CD8-positive, alpha-beta memory T cell (primary cell): ENCODE results near the gene KANSL3. TPM values are rescaled to one million over a fixed set of nuclear protein-coding genes. Genes with fewer than 3 reads are reported as not detected.

Experiments
- CTCF ChIA-PET: fragments of 350-600 bp; sonication (Branson Sonifier 250); formaldehyde crosslinking; loops from one replicate; lab custom pipeline; 2021; ENCODE audit warnings: antibody characterized with exemption; lab: Charles Lee
- POLR2A ChIA-PET: fragments of 350-600 bp; sonication (Branson Sonifier 250); formaldehyde crosslinking; loops from one replicate; lab custom pipeline; 2021; ENCODE audit warnings: antibody characterized with exemption; lab: Charles Lee
- DNase-seq, 5 donors: peaks; one replicate each; pipeline versions ENCODE4 v3.0.0 to v3.0.0-alpha.2; 2020 to 2022; ENCODE audit warnings: mixed read lengths in 1 of 5
- H3K27ac ChIP-seq: one replicate; pipeline ENCODE4 v1.7.0; 2013; ENCODE audit warnings: low read depth, mild to moderate bottlenecking, low read length, moderate library complexity
- H3K27me3 ChIP-seq: 2 replicates; pipeline ENCODE4 v1.7.0; 2013; ENCODE audit warnings: low read length, mild to moderate bottlenecking; ENCODE audit not compliant: insufficient read depth, poor library complexity, severe bottlenecking
- H3K36me3 ChIP-seq: 2 replicates; pipeline ENCODE4 v1.7.0; 2013; ENCODE audit warnings: mild to moderate bottlenecking, low read length, moderate library complexity; ENCODE audit not compliant: insufficient read depth
- H3K4me1 ChIP-seq: 2 replicates; pipeline ENCODE4 v1.7.0; 2013; ENCODE audit warnings: mild to moderate bottlenecking, low read length, moderate library complexity; ENCODE audit not compliant: insufficient read depth
- H3K4me3 ChIP-seq: 2 replicates; pipeline ENCODE4 v1.7.0; 2013; ENCODE audit warnings: mild to moderate bottlenecking, low read length
- H3K9me3 ChIP-seq: 2 replicates; pipeline ENCODE4 v1.7.0; 2013; ENCODE audit warnings: mild to moderate bottlenecking, low read length
- H3K27ac Mint-ChIP-seq, 8 donors: one replicate each; pipeline ENCODE4 v1.8.0; 2020 to 2021; ENCODE audit warnings: mixed read lengths in 8 of 8, mild to moderate bottlenecking in 6 of 8, inconsistent platforms in 3 of 8, moderate library complexity in 3 of 8
- H3K27me3 Mint-ChIP-seq, 2 donors: one replicate each; pipeline ENCODE4 v1.8.0; 2020 to 2021; ENCODE audit warnings: mixed read lengths in 2 of 2, mild to moderate bottlenecking in 1 of 2, moderate library complexity in 1 of 2
- H3K36me3 Mint-ChIP-seq, 3 donors: one replicate each; pipeline ENCODE4 v1.8.0; 2020 to 2021; ENCODE audit warnings: mixed read lengths in 3 of 3, inconsistent platforms in 1 of 3, mild to moderate bottlenecking in 1 of 3
- H3K4me1 Mint-ChIP-seq, 3 donors: one replicate each; pipeline ENCODE4 v1.8.0; 2020 to 2021; ENCODE audit warnings: mixed read lengths in 3 of 3, inconsistent platforms in 1 of 3, mild to moderate bottlenecking in 1 of 3
- H3K4me3 Mint-ChIP-seq, 7 donors: one replicate each; pipeline ENCODE4 v1.8.0; 2020 to 2021; ENCODE audit warnings: mixed read lengths in 7 of 7, mild to moderate bottlenecking in 6 of 7, moderate library complexity in 4 of 7, inconsistent platforms in 2 of 7
- H3K9me3 Mint-ChIP-seq, 5 donors: one replicate each; pipeline ENCODE4 v1.8.0; 2020 to 2022; ENCODE audit warnings: mixed read lengths in 5 of 5, mild to moderate bottlenecking in 3 of 5, moderate library complexity in 2 of 5, inconsistent platforms in 1 of 5
- polyA plus RNA-seq: library from polyadenylated mRNA; unstranded; fragments of 300-500 nt; fragmentation: Illumina TruSeq; gene quantifications from one replicate; pipeline ENCODE4 v1.2.3, GENCODE V29; 2021
- total RNA-seq, 2 experiments: library from RNA; stranded (reverse); gene quantifications; one replicate each; pipeline ENCODE4 v1.2.3, GENCODE V29; 2021

KANSL3 gene
- total and polyA plus RNA-seq, 3 experiments from 2014 or later: 18.3 to 46.6 (median 42.2) TPM

DNA sequence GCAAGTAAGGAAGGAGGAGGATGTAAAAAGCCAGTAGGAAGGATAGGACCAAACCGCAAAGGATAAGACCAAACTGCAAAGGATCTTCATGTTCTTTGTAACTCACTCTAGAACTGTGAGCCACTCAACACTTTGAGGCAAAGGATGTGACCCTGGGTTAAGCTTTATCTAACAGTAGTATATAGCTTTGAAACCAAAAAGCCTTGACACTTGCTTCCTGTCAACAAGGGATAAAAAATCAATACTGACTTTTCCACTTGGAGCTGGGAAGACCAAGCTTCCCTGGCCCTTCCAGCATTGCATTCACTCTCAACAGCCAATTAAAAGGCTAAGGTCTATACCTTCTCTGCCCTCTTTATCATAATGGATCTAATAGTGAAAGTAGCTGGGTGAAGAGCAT is 22.0 kb downstream of the KANSL3 start:
- Mint-ChIP-seq H3K27me3 (no peaks in the 10 kb centered on the region), H3K9me3 (no peaks in the 10 kb centered on the region), H3K36me3 (peaks cover 3 to 73% (median 27%) of the 10 kb centered on the region in 3 donors), H3K27ac (peak overlapping the region in 4 of 8 donors; percentile 15 to 92 (median 39)), H3K4me3 (no peak overlapping the region), H3K4me1 (peaks cover 18 to 41% (median 26%) of the 10 kb centered on the region in 3 donors)
- Histone ChIP-seq H3K4me3 (no peak overlapping the region), H3K27me3 (no peaks in the 10 kb centered on the region), H3K9me3 (no peaks in the 10 kb centered on the region), H3K4me1 (peaks cover 6% of the 10 kb centered on the region), H3K27ac (no peak overlapping the region), H3K36me3 (peaks cover 46% of the 10 kb centered on the region)
- POLR2A ChIA-PET: no interaction called here
- DNase-seq: no peak
- CTCF ChIA-PET: interaction anchor here (1.2 kb wide), 1 partner anchor 11 kb away, joined by 3 read pairs; no protein-coding TSS in a partner anchor

GRCh38 chr2:96608469-96609455 is 29.4 kb downstream of the KANSL3 start:
- H3K36me3 ChIP-seq: peaks cover 86% of the 10 kb centered on the region
- CTCF ChIA-PET: no interaction called here

DNA sequence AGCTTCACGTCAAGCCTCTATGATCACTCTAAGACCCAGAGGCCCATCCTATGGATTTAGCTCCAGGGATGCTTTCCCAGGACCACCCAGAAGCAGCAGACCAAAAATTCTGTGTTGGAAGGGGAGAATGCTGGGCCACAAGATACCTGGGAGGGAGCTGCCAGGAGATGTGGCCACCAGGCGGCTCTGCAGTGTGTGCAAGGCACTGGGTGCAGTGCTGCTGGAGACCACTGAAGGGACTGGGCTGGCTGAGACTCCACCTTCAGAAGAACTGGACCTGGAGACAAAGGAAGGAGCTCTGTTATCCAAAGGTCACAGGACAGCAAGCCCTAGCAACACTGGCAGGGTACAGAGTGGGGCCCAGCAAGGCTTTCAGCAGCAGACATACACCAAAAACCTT is 34.0 kb downstream of the KANSL3 start:
- H3K27ac ChIP-seq: no peak overlapping the region
- Mint-ChIP-seq H3K4me1 (peaks cover 0 to 14% (median 5%) of the 10 kb centered on the region in 3 donors), H3K27ac (no peak overlapping the region), H3K27me3 (no peaks in the 10 kb centered on the region), H3K9me3 (no peaks in the 10 kb centered on the region), H3K36me3 (peaks cover 0 to 96% (median 50%) of the 10 kb centered on the region in 3 donors), H3K4me3 (no peak overlapping the region)
- ChIA-PET CTCF (interaction anchor here (1.1 to 1.5 kb wide), 2 partner anchors 199 to 254 kb away, joined by 3 to 4 read pairs; partner anchors contain the start of gene ANKRD39), POLR2A (no interaction called here)
- no peaks in the 10 kb centered on the region for H3K27me3 ChIP-seq
- H3K4me3 ChIP-seq: no peak overlapping the region
- no peaks in the 10 kb centered on the region for H3K4me1 ChIP-seq
- no peaks in the 10 kb centered on the region for H3K9me3 ChIP-seq
- H3K36me3 ChIP-seq: peaks cover 86% of the 10 kb centered on the region
- no peak for DNase-seq

More at GRCh38 chr2:96608469-96609455, 29.4 kb downstream of the KANSL3 start:
- POLR2A ChIA-PET: no interaction called here
- H3K36me3 Mint-ChIP-seq: peaks cover 3 to 93% (median 47%) of the 10 kb centered on the region in 3 donors
- no peak overlapping the region for H3K4me3 Mint-ChIP-seq
- no peak for DNase-seq
- no peak overlapping the region for H3K4me3 ChIP-seq
- no peaks in the 10 kb centered on the region for H3K27me3 Mint-ChIP-seq
- H3K27me3 ChIP-seq: no peaks in the 10 kb centered on the region
- no peaks in the 10 kb centered on the region for H3K9me3 ChIP-seq
- peak overlapping the region in 4 of 8 donors; percentile 8 to 82 (median 64) for H3K27ac Mint-ChIP-seq
- H3K27ac ChIP-seq: no peak overlapping the region
- no peaks in the 10 kb centered on the region for H3K9me3 Mint-ChIP-seq
- no peaks in the 10 kb centered on the region for H3K4me1 ChIP-seq
- H3K4me1 Mint-ChIP-seq: peaks cover 0 to 9% (median 4%) of the 10 kb centered on the region in 3 donors

GRCh38 chr2:96602330-96602823 is 35.7 kb downstream of the KANSL3 start:
- Histone ChIP-seq H3K4me3 (no peak overlapping the region), H3K4me1 (no peaks in the 10 kb centered on the region), H3K27ac (no peak overlapping the region), H3K36me3 (peaks cover 75% of the 10 kb centered on the region), H3K27me3 (no peaks in the 10 kb centered on the region), H3K9me3 (no peaks in the 10 kb centered on the region)
- no peak overlapping the region for H3K4me3 Mint-ChIP-seq
- peaks cover 0 to 93% (median 49%) of the 10 kb centered on the region in 3 donors for H3K36me3 Mint-ChIP-seq
- POLR2A ChIA-PET: no interaction called here
- H3K9me3 Mint-ChIP-seq: no peaks in the 10 kb centered on the region
- H3K4me1 Mint-ChIP-seq: peaks cover 0 to 13% (median 5%) of the 10 kb centered on the region in 3 donors
- no peaks in the 10 kb centered on the region for H3K27me3 Mint-ChIP-seq
- CTCF ChIA-PET: interaction anchor here (0.8 to 1.3 kb wide), 3 partner anchors 158 to 221 kb away, joined by 3 to 5 read pairs (median 4); partner anchors contain the start of gene CNNM4
- peak overlapping the region in 5 of 8 donors; percentile 3 to 80 (median 35) for H3K27ac Mint-ChIP-seq
- peak in 1 of 5 donors; percentile 53 for DNase-seq

DNA sequence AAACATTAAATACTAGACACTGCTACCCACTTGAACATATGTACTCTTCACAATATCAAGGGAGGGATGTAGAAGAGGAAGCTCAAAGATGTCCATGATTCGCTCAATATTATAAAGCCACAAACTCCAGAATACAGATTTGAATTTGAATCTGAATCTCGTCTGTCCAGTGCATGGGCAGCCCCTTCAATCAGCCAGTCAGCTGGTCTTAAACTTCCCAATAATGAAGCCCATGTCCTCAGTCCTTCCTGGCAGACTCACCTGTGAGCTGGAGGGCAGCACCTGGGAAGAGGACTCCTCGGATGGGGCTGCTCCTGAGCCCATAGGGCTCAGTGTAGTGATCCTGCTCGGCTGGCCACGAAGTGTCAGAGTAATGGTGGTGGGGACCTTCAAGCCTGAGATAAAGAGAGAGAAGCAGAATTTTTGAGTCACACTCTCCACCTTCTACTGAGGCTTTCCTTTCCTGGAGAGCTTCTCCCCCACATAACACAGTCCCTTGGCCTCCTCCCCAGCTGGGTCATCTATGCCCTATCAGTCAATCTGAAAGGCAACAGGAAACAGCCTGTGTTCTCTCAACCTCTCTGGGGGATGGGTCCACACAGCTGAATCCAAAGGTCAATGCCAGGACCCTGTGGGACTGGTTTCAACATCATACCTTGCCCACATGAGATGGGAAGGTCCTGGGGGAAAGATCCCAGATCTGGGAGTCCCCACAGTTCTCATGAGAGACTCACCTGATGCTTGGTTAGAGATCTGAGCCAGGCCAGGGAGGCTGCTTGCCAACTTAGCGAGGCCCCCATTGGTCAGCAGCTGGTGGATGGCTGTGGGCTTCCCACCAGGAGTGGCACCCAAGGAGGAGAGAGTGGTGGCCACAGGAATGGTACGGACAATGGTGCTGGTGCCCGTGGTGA is 36.5 kb downstream of the KANSL3 start:
- DNase-seq: no peak
- peak overlapping the region in 1 of 7 donors; percentile 41 for H3K4me3 Mint-ChIP-seq
- no peak overlapping the region for H3K27ac ChIP-seq
- H3K27me3 ChIP-seq: no peaks in the 10 kb centered on the region
- H3K36me3 ChIP-seq: peaks cover 68% of the 10 kb centered on the region
- H3K9me3 Mint-ChIP-seq: no peaks in the 10 kb centered on the region
- ChIA-PET POLR2A (no interaction called here), CTCF (interaction anchor here (0.8 to 1.3 kb wide), 3 partner anchors 159 to 222 kb away, joined by 3 to 5 read pairs (median 4); partner anchors contain the start of gene CNNM4)
- no peaks in the 10 kb centered on the region for H3K4me1 ChIP-seq
- H3K9me3 ChIP-seq: no peaks in the 10 kb centered on the region
- H3K27me3 Mint-ChIP-seq: no peaks in the 10 kb centered on the region
- no peak overlapping the region for H3K4me3 ChIP-seq
- peaks cover 3 to 8% (median 6%) of the 10 kb centered on the region in 3 donors for H3K4me1 Mint-ChIP-seq
- H3K27ac Mint-ChIP-seq: peak overlapping the region in 7 of 8 donors; percentile 19 to 79 (median 73)
- peaks cover 0 to 92% (median 44%) of the 10 kb centered on the region in 3 donors for H3K36me3 Mint-ChIP-seq

DNA sequence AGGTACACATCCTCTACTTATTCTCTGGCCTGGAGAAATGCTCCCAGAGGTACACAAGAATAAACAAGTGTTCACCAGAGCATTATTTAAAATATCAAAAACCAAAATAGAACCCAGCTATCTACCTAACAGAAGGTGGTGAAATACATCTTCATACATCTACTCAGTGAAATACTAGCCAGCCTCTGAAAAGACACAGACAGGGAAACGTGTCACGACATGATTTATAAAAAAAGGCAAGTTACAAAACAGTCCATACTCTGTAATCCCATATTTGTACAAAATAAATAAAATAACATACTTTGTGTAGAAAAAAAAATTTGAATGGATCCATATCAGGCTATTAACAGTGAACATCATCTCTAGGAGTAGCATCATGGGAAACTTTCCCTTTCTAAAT is 38.2 kb downstream of the KANSL3 start:
- Mint-ChIP-seq H3K9me3 (no peaks in the 10 kb centered on the region), H3K27ac (peak overlapping the region in 4 of 8 donors; percentile 1 to 52 (median 28)), H3K36me3 (peaks cover 3 to 91% (median 30%) of the 10 kb centered on the region in 3 donors), H3K4me1 (peaks cover 12 to 16% (median 13%) of the 10 kb centered on the region in 3 donors), H3K4me3 (no peak overlapping the region), H3K27me3 (no peaks in the 10 kb centered on the region)
- peaks cover 57% of the 10 kb centered on the region for H3K36me3 ChIP-seq
- H3K27me3 ChIP-seq: no peaks in the 10 kb centered on the region
- no peak overlapping the region for H3K27ac ChIP-seq
- H3K4me1 ChIP-seq: peaks cover 9% of the 10 kb centered on the region
- no peaks in the 10 kb centered on the region for H3K9me3 ChIP-seq
- ChIA-PET POLR2A (no interaction called here), CTCF (no interaction called here)
- no peak overlapping the region for H3K4me3 ChIP-seq
- DNase-seq: no peak

DNA sequence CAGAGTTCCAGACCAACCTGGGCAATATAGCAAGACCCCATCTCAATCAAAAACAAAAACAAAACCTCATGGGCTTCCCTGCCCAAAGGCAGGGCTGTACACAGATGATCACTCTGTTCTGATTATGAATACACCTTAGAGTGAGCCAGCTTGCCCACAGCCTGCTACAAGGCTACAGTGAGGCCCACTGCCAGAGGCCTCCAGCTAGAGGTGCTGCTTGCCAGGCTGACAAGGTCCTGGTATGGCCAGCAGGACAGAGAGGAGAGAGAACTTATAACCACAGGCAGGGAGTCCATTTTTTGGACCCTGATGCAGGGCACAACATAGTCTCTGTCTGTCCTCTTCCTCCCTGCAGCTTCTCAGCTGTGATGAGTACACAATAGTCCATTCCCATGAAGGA is 41.5 kb downstream of the KANSL3 start:
- peak overlapping the region in 4 of 8 donors; percentile 13 to 60 (median 38) for H3K27ac Mint-ChIP-seq
- ChIA-PET CTCF (no interaction called here), POLR2A (interaction anchor here (0.8 kb wide), 1 partner anchor 116 kb away, joined by 4 read pairs; no protein-coding TSS in a partner anchor)
- peaks cover 27% of the 10 kb centered on the region for H3K4me1 ChIP-seq
- H3K9me3 ChIP-seq: no peaks in the 10 kb centered on the region
- DNase-seq: no peak
- H3K27ac ChIP-seq: no peak overlapping the region
- peaks cover 28% of the 10 kb centered on the region for H3K36me3 ChIP-seq
- H3K4me3 ChIP-seq: no peak overlapping the region
- no peak overlapping the region for H3K4me3 Mint-ChIP-seq
- H3K9me3 Mint-ChIP-seq: no peaks in the 10 kb centered on the region
- no peaks in the 10 kb centered on the region for H3K27me3 ChIP-seq
- H3K36me3 Mint-ChIP-seq: peaks cover 11 to 91% (median 35%) of the 10 kb centered on the region in 3 donors
- H3K4me1 Mint-ChIP-seq: peaks cover 37 to 49% (median 46%) of the 10 kb centered on the region in 3 donors
- H3K27me3 Mint-ChIP-seq: no peaks in the 10 kb centered on the region
